ENCODE data around the gene RALGPS2.

The RALGPS2 gene

GRCh38 chr1:178932552-178932906, 207.5 kb downstream of the RALGPS2 start:
- DNase-seq (ENCODE audit: low read depth): no peak
- no peak overlapping the region for H3K4me3 ChIP-seq (ENCODE audit: low read depth, low read length)
- no peak for TF ChIP-seq CTCF (conservative IDR thresholded peaks at IDR 0.05; ENCODE audit: low read depth, low read length)

- no peak overlapping the region for H3K4me3 ChIP-seq (ENCODE audit: low read depth, low read length)
- no peak for DNase-seq (ENCODE audit: low read depth)
- TF ChIP-seq CTCF (conservative IDR thresholded peaks at IDR 0.05; ENCODE audit: low read depth, low read length): no peak
Observed at GRCh38 chr1:178933105-178933561, 208.1 kb downstream of the RALGPS2 start.

GRCh38 chr1:178933709-178934490, 208.9 kb downstream of the RALGPS2 start:
- DNase-seq (ENCODE audit: low read depth): no peak
- H3K4me3 ChIP-seq (ENCODE audit: low read depth, low read length): no peak overlapping the region
- TF ChIP-seq CTCF (conservative IDR thresholded peaks at IDR 0.05; ENCODE audit: low read depth, low read length): no peak

- H3K4me3 ChIP-seq (ENCODE audit: low read depth, low read length): no peak overlapping the region
- DNase-seq (ENCODE audit: low read depth): no peak
- TF ChIP-seq CTCF (conservative IDR thresholded peaks at IDR 0.05; ENCODE audit: low read depth, low read length): no peak
Observed at GRCh38 chr1:178934546-178934945, 209.5 kb downstream of the RALGPS2 start.

- no peak for DNase-seq (ENCODE audit: low read depth)
- no peak for TF ChIP-seq CTCF (conservative IDR thresholded peaks at IDR 0.05; ENCODE audit: low read depth, low read length)
- no peak overlapping the region for H3K4me3 ChIP-seq (ENCODE audit: low read depth, low read length)
Observed at GRCh38 chr1:178935610-178936009, 210.6 kb downstream of the RALGPS2 start.

GRCh38 chr1:178937695-178938094, 212.7 kb downstream of the RALGPS2 start:
- no peak for TF ChIP-seq CTCF (conservative IDR thresholded peaks at IDR 0.05; ENCODE audit: low read depth, low read length)
- H3K4me3 ChIP-seq (ENCODE audit: low read depth, low read length): no peak overlapping the region

More at GRCh38 chr1:178937695-178938094, 212.7 kb downstream of the RALGPS2 start:
- no peak for DNase-seq (ENCODE audit: low read depth)

Data from choroid plexus epithelial cell (primary cell).